Ishikawa (cell line): ENCODE results near the gene RPS6KA5.

Experiments used
- CEBPB ChIP-seq: IDR thresholded peaks from 2 replicates; pipeline ENCODE4 v1.6.1; 2012
- CREB1 ChIP-seq: IDR thresholded peaks from 2 replicates; pipeline ENCODE4 v1.6.1; 2012; ENCODE audit warnings: low read depth
- EGR1 ChIP-seq: IDR thresholded peaks from 2 replicates; pipeline ENCODE4 v1.6.1; 2012
- EP300 ChIP-seq: IDR thresholded peaks from 2 replicates; pipeline ENCODE4 v1.6.1; 2012; ENCODE audit warnings: borderline replicate concordance
- FOXM1 ChIP-seq: IDR thresholded peaks from 2 replicates; pipeline ENCODE4 v1.6.1; 2012; ENCODE audit warnings: low read depth, borderline replicate concordance
- NFIC ChIP-seq: IDR thresholded peaks from 2 replicates; pipeline ENCODE4 v1.6.1; 2012
- RAD21 ChIP-seq: IDR thresholded peaks from 2 replicates; pipeline ENCODE4 v1.6.1; 2012; ENCODE audit warnings: low read depth
- TAF1 ChIP-seq: IDR thresholded peaks from 2 replicates; pipeline ENCODE4 v1.6.1; 2012; ENCODE audit warnings: low read depth, mild to moderate bottlenecking
- TCF12 ChIP-seq: IDR thresholded peaks from 2 replicates; pipeline ENCODE4 v1.6.1; 2012; ENCODE audit warnings: low read depth
- TEAD4 ChIP-seq: IDR thresholded peaks from 2 replicates; pipeline ENCODE4 v1.6.1; 2012
- YY1 ChIP-seq: IDR thresholded peaks from 2 replicates; pipeline ENCODE4 v1.6.1; 2012; ENCODE audit warnings: low read depth
- ZBTB7A ChIP-seq: IDR thresholded peaks from 2 replicates; pipeline ENCODE4 v1.6.1; 2012; ENCODE audit warnings: low read depth
- TF ChIP-seq, protein P1 (sequence below): IDR thresholded peaks from 2 replicates; pipeline ENCODE4 v1.6.1; 2012
- TF ChIP-seq, protein P2 (sequence below): IDR thresholded peaks from 2 replicates; pipeline ENCODE4 v1.6.1; 2012; ENCODE audit warnings: low read depth, mild to moderate bottlenecking
- TF ChIP-seq, protein P3 (sequence below): IDR thresholded peaks from 2 replicates; pipeline ENCODE4 v1.6.1; 2012

Gene RPS6KA5

DNA sequence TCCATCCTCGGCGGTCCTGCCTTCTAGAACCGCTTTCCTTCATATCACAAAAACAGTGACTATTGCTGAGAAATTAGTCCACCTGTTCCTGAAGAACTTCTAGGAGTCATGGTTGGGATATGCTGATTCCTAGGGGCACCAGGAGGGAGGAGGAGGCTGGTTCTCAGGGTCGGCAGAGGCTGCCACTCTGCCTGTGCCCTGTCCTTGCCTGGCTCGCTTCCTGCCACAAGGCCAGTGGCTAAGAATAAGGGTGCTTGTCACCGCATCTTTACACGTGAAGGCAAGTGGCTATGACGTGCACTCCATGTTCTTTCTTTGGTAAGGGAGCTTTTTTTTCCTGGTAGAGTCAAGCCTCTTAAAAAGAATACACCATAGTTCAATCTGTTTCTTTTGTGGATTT, 34.7 kb upstream of the RPS6KA5 start:
- TF ChIP-seq FOXM1 (no peak), EP300 (no peak)
- TF ChIP-seq, protein P1, sequence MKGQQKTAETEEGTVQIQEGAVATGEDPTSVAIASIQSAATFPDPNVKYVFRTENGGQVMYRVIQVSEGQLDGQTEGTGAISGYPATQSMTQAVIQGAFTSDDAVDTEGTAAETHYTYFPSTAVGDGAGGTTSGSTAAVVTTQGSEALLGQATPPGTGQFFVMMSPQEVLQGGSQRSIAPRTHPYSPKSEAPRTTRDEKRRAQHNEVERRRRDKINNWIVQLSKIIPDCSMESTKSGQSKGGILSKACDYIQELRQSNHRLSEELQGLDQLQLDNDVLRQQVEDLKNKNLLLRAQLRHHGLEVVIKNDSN, result no peak

DNA sequence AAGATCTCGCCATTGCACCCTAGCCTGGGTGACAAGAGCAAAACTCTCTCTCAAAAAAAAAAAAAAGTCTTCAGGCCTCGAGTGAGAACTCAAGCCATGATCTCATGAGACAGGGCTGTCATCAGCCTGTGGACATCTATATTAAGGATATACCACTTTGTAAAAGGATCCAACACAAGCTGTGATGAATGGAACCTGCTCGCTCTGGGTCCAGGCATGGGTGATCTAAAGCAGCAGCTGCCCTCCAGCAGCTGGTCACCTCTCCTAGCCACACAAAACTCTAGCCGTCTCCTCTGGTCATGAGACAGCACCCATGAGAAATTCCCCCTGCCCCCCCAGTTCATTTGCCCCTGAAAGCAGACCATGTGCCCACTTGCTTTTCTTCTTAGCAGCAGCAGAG, 34.3 kb upstream of the RPS6KA5 start:
- TF ChIP-seq TCF12, result no peak

DNA sequence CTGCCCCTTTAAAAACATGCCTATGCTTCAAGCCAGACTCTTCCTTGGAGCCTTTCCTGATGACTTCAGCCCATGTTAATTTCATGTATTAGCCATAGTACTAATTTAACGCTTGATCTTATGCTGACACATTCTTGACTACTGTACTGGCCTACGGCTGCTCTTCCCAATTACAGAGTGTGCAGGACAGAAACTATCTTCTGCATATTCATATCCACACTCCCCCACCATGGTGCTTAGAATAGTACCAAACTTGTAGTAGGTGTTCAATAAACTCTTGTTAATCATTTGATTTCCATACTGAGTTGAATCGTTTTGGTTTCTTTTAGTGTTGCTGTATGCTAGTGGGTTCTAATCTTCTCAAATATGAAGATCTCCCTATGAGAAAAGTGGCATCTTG, 31.6 kb upstream of the RPS6KA5 start:
- TF ChIP-seq, protein P2, sequence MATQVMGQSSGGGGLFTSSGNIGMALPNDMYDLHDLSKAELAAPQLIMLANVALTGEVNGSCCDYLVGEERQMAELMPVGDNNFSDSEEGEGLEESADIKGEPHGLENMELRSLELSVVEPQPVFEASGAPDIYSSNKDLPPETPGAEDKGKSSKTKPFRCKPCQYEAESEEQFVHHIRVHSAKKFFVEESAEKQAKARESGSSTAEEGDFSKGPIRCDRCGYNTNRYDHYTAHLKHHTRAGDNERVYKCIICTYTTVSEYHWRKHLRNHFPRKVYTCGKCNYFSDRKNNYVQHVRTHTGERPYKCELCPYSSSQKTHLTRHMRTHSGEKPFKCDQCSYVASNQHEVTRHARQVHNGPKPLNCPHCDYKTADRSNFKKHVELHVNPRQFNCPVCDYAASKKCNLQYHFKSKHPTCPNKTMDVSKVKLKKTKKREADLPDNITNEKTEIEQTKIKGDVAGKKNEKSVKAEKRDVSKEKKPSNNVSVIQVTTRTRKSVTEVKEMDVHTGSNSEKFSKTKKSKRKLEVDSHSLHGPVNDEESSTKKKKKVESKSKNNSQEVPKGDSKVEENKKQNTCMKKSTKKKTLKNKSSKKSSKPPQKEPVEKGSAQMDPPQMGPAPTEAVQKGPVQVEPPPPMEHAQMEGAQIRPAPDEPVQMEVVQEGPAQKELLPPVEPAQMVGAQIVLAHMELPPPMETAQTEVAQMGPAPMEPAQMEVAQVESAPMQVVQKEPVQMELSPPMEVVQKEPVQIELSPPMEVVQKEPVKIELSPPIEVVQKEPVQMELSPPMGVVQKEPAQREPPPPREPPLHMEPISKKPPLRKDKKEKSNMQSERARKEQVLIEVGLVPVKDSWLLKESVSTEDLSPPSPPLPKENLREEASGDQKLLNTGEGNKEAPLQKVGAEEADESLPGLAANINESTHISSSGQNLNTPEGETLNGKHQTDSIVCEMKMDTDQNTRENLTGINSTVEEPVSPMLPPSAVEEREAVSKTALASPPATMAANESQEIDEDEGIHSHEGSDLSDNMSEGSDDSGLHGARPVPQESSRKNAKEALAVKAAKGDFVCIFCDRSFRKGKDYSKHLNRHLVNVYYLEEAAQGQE, result no peak
- TF ChIP-seq, protein P1, result no peak
- TF ChIP-seq CREB1, result no peak
- TF ChIP-seq TAF1, result no peak

DNA sequence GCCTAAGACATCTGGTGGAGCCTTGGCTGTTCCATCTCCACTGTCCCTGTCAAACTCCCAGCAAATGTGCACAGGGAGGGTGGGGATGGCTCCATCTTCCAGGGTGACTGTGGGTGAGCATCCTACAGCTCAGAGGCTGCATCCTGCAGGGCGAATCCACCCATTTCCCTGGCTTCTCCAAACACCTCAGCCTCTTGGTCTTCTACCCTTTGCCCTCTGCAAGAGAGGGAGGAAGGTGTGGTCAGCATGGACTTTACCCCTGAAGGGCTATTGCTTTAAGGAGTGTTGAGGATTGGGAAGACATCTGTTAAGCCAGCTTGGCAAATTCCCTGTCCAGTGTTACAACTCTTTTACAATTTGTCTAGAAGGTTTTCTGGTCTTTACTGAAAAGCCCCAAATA, 30.3 kb upstream of the RPS6KA5 start:
- no peak for TF ChIP-seq ZBTB7A
- no peak for TF ChIP-seq TEAD4
- TF ChIP-seq NFIC, result no peak
- no peak for TF ChIP-seq EGR1
- no peak for TF ChIP-seq EP300
- TF ChIP-seq RAD21, result no peak
- no peak for TF ChIP-seq CEBPB
- TF ChIP-seq, protein P3, sequence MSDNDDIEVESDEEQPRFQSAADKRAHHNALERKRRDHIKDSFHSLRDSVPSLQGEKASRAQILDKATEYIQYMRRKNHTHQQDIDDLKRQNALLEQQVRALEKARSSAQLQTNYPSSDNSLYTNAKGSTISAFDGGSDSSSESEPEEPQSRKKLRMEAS, result no peak
- TF ChIP-seq CREB1, result no peak
- no peak for TF ChIP-seq YY1
- TF ChIP-seq TAF1, result no peak
- TF ChIP-seq, protein P1, result no peak
- no peak for TF ChIP-seq TCF12
- no peak for TF ChIP-seq FOXM1
- TF ChIP-seq, protein P2, result no peak

DNA sequence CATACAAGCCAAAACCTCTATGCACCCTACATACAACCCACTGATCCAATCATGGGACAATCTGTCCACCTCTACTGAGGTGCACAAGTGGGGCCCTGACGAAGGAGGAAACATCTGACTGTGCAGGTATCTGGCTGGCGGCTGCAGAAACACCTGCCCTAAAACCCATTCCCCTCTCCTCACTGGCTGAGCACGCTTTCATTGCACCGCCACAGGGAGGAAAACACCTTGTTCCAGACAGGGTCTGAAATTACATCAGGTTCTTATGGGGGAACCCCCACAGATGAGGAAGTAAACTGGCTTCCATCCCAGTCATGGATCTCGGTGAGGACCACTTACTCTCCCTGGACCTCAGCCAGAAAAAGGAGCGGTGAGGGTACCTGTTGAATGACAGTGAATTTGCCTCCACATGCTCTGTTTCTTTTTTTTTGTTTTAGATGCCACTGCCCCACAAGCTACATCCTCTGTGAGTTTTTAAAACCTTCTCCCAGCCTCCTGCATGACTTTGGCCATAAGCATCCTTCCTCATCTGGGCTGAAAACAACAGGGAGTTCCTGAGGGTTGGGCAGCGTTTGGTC, 29.6 kb upstream of the RPS6KA5 start:
- TF ChIP-seq TAF1 (no peak), RAD21 (no peak), FOXM1 (no peak), TEAD4 (no peak), TCF12 (no peak), EP300 (no peak), NFIC (no peak), YY1 (no peak), ZBTB7A (no peak), EGR1 (no peak), CEBPB (no peak), CREB1 (no peak)
- TF ChIP-seq, protein P2, result no peak
- TF ChIP-seq, protein P3, result no peak
- TF ChIP-seq, protein P1, result no peak
